Hippocampal formation (tissue), 2 donors: ENCODE data around the gene GLI2.

Source experiments
- DNase-seq, 2 donors: peaks; one replicate each; lab custom pipeline; 2025; lab: John Stamatoyannopoulos, UW

The GLI2 gene

GRCh38 chr2:120712180-120712681, 23.4 kb upstream of the GLI2 start:
- no peak for DNase-seq

GRCh38 chr2:120715353-120715752, 20.3 kb upstream of the GLI2 start:
- DNase-seq: no peak

- DNase-seq: no peak
Observed at GRCh38 chr2:120715941-120716340, 19.7 kb upstream of the GLI2 start.

GRCh38 chr2:120716641-120717585, 18.8 kb upstream of the GLI2 start:
- no peak for DNase-seq

GRCh38 chr2:120719491-120719890, 16.2 kb upstream of the GLI2 start:
- DNase-seq: no peak

- DNase-seq: no peak
Observed at GRCh38 chr2:120720231-120720630, 15.4 kb upstream of the GLI2 start.

DNA sequence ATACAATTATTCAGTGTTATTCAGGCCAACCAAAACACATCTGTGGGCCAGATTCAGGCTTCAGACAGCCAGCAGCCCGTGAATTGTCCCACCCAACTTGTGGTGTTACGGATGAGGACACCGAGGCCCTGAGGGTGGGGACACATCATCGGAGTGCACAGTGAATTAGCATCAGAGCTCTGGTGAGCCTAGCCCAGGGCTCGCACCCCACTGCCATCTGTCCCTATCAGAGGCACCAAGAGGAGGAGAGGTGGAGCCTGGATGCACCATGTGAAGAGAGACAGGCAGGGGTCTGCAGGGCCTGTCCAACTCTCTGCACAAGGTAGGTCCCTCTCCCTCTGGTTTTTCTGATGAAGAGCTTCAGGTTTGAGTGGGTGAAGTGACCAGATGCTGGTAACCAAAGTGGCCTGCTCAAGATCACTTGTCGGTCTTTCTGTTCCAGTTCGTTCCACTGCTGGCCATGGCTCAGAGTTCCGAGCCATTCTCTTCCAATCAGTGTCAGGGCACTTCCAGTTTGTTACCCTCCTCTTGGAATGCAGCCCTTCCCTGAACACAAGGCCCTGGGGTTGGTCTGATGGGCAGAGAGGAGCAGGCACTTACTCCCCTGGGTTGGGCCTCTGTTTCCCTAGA, 14.8 kb upstream of the GLI2 start:
- no peak for DNase-seq

- DNase-seq: no peak
Observed at GRCh38 chr2:120722246-120722567, 13.5 kb upstream of the GLI2 start.

DNA sequence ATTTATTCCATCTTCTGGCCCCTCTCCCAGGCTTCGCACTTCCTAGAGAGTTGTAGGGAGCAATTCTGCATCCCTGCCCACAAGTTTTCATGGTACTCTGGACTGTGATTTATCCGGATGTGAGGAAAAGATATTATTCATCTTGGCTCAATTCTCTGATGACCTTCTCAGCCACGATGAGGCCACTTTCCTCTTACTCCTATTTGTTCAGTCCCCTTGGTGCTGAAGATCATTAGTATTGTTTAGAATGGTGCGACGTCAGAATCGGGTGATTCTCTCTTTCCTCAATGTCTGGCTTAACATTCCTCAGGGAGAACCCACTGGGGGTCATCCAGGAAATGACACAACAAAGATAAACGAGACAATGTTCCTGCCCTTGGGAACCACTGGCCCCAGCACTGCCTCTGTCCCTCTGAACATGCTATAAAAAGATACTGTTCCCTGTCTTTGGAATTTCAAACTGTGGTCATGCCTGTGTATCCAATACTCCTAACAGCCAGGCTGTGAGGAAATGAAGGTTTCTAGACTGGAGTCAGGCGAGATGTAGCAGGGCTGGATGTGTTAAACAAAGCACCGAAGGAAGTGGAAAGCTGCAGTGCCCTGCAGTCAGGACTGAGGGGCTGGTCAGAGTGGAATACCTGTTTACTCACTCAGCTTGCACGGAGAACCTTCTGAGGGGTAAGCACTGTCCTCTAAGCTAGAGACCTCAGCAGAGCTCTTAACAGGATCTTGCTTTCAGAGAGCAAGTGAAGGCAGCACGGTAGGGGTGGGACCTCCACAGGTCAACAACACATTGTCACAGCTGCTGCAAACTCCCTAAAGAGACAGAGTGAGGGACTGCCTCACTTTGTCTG, 12.9 kb upstream of the GLI2 start:
- no peak for DNase-seq

DNA sequence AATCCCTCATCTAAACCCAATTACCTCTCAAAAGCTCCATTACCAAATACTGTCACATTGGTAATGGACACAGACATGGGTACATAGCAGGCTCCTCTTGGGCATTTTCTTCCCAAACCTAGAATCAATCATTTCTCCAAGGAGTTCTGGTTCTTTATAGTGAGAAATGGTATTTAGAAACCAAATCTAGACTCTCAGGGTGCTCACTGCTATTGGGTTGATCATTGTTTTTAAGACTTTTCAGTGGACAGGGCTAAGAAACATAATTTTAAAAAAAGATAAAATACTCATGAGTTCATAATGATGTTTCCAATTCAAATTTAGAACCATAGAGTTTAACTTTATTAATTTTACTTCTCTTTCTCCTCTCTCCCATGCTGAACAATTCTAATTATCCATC, 9.4 kb upstream of the GLI2 start:
- DNase-seq: no peak

- DNase-seq: no peak
Observed at GRCh38 chr2:120729406-120730399, 6.0 kb upstream of the GLI2 start.

DNA sequence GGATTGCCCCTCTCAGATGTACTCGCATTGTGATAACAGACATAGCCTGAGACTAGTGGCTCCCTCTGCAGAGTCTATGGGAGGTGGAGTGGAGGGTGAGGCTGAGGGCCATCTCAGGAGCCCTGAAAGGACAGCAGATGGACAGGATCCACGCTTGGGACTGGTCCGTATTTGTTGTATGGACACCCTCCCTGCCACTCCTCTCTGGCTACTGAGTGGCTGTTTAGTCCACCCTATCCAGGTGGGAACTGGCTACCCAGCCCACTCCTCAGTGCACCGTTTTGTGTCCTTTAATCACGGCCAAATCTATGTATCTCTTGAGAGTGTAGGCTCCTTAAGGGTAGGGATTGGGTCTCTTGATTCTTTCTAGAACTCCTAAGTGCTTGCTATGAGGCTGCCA, 4.5 kb upstream of the GLI2 start:
- no peak for DNase-seq

DNA sequence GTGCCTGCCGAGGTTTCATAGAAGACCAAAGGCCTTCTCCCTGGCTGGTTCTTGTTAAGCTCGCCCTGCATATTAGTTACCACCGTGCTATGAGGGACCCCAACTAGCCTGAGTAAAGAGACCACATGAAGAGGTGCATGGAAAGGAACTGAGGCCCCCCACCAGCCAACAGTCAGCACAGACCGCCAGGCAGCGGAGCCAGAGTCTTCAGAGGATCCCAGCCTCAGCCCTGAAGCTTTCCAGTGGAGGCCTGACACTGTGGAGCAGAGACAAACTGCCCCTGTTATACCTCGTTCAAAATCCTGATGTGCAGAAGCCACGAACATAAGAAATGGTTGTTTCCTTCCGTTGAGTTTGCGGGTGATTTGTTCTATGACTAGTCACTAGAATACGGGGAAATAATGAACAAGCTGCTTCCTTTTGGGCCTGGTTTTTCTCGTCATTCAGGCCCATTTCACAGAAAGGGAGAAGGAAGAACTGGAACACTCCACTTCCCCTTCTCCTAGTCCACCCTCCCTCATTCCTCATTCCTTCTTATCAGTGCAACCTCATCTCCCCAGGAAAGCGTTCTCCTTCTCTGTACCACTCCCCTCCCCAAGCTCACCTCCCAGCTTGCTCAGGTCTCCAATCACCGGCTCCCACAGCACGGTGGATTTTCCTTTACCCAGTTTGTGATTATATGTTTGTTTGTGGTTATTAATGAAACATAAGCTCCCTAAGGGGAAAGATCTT, 3.0 kb upstream of the GLI2 start:
- no peak for DNase-seq

DNA sequence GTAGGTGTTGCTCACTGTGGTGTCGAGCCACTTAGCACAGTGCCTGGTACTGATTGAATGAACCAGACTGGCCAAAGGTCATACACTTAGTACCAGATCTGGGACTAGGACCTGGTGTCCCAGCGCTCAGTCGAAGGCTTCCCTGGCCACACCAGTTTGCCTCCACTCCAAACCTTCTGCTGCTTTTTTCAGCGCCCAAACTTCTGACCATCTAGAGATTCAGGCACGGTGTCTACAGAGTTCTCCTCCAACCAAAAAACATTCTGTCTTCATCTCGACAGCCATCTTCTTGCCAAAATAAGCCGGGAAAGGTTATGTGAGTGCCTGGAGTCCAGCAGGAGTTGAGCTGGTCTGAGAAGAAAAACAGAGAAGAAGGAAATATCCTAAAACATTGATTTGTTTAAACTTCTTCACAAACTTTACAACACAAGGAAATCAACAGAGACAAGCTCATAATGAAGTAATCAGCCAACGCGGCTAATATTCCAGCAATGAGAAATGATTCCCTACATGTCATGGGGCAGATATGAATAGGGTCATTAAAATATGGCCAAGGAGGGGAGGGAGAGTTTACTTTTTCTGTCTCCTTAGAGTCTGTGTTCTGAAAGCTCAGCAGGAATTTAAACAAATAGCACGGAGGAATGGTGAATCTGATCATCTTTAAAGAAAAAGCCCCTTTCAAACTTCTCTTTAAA, 2.3 kb upstream of the GLI2 start:
- DNase-seq: no peak

DNA sequence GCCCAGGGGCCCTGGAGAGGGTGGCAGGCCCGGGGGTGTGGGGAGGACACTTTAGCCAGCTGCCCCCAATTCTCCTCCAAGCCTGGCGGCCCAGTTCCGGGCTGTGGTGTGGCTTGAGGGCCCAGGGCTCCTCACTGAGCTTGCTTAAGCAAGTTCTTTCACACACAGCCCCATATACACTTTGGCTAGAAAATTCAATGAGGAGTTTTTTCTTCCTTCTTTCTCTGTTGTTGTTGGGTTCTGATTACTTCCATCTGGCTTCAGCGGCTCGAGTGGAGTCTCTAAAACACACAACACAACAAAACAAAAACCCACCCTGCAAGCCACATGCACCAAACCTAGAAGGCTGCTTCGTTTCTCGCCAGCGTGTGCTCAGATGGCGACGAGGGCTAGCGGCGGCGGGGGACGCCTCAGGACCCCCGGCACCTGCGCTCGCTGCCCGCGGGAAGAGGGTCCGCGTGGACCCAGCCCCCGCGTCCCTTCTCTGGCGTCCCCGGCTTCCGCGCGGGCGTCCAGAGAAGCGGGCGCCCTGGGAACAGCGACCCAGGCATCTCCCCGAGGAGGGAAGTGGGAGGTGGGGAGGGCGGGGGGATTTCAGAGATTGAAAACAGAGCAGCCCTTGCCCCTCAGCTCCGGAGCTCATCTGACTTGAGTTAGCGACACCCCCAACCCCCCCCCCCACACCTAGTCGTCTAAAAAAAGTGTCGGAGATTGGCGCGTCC, 577 bp upstream of the GLI2 start:
- DNase-seq: no peak

DNA sequence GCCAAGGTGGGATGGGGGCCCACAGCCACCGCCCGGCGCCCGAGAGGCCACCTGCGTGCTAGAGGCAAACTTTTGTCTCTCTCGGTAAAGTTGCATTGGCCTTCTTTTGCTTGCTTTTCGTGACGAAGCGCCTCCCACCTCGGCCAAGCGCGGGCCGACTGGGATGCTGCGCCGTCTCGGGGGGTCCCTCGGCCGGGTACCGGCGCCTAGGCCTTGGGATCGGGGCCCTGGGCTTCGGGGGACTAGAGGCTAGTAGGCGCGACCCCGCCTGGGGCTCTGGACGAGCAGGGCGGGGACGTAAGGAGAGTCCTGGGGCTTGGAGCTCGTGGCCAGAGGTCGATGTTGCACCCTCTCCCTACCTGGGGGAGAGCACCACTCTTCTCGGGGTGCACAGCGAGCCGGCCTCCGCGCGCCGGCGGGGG, 545 bp downstream of the GLI2 start:
- DNase-seq: no peak

DNA sequence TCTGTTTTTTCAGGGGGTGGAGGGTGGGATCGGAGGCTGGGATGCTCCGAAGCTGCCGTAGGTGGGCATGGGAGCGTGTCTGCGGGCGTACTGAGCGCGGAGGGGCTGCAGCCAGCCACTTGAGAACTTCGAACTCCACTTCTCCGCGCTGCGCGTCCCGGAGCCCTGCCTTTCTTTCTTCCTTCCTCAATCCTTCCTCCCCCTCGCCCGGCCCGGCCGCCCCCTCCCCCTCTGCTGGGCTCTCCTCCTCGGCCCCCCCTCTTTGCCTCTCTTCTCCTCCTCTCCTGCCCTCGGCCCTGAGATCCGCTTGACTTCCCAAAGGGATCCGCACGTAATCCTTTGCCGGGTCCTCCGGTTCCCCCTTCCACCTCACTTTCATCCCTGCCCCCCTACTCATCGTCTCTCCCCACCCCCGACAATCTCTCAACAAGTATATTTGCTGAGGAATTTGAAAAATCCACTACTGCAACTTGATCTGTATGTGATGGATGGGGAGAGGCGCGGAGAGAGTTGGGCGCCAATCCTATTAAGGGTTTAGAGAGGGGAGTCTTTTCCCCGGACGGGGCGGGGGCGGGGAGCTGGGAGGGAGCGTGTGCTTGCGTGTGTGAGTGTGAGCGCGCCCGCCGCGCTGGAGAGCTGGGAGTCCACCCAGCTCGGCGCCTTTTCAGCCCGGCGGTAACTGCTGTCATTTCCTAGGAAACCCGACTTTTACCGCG, 1.1 kb downstream of the GLI2 start:
- no peak for DNase-seq

GRCh38 chr2:120737340-120738101, 1.9 kb downstream of the GLI2 start:
- no peak for DNase-seq
